OCI-M1 (cell line): Measurements from ENCODE around the gene RIT2.
A peak's percentile ranks its signal among the peaks of the same experiment; 100 is the strongest.

Experiments used
- DNase-seq: peaks from one replicate; lab custom pipeline; 2025; lab: John Stamatoyannopoulos, UW

The RIT2 gene

GRCh38 chr18:43010611-43011010 is 104.9 kb downstream of the RIT2 start:
- DNase-seq: no peak

DNA sequence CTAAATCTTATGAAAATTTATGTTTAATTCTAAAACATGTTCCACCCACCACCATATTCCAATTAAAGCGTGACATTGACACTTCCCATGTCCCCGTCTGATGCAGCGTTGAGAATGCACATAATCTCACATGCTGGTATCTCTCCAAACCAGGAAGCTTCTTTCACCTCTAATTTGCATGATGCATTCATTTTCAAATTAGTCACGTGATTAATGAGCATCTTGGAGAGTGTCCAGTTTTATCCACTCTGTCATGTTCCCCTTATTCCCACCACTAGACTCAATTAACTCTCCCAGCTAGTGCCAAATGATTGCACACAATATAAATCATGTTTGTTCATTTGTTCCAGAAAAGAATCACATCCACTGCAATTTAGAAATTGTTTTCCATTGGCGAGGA is 105.8 kb downstream of the RIT2 start:
- DNase-seq: no peak

- DNase-seq: no peak
These were observed 108.1 kb downstream of the RIT2 start for GRCh38 chr18:43007365-43007764.

DNA sequence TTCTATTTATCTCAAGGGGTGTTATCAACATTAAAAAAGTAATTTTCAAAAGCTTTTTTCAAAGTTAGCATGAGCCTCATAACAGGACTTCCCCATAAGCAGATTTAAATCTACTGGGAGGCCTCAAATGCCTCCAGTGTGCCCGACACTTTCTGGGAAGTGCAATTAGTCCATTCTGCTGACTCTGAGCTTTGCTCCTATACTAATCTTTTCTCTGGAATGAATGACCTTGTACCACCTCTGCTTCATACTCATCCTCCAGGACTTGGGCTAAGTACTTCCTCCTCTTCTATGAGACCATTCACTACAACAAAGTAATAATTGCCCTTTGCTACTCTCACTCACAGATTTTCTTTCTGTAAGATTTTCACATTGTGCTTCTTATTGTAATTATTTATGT is 111.1 kb downstream of the RIT2 start:
- no peak for DNase-seq

DNA sequence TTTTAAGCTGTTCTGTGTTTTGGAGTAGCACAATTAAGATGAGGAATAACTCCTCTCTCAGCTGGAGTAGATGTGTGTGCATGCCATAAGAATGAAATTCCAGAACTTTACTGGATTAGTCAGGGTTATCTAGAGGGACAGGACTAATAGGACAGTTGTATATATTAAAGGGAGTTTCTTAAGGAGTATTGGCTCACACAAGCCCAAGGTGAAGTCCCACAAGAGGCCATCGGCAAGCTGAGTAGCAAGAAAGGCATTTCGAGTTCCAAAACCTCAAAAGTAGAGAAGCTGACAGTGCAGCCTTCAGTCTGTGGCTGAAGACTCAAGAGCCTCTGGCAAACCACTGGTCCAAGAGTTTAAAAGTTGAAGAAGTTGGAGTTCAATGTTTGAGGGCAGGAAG is 113.7 kb downstream of the RIT2 start:
- DNase-seq: no peak

DNA sequence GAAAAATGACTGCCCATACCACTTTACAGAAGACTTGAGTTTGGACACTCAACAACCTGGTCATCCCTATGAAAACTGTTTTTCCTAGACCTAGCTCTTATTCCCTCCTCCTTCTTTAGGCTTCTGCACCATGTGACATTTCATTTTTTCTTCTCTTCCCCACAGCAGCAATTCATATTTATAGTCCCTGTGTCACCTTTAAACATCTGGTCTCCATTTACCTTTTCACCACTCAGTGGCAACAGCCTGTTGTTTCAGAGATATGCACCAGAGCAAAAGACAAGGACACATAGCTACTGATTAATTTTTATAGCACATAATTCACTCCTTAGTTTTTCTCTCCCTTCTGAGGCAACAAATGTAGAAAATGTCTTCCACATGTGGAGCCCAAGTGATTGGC is 118.7 kb downstream of the RIT2 start:
- no peak for DNase-seq

- DNase-seq: no peak
These were observed 135.1 kb downstream of the RIT2 start for GRCh38 chr18:42980426-42980825.

DNA sequence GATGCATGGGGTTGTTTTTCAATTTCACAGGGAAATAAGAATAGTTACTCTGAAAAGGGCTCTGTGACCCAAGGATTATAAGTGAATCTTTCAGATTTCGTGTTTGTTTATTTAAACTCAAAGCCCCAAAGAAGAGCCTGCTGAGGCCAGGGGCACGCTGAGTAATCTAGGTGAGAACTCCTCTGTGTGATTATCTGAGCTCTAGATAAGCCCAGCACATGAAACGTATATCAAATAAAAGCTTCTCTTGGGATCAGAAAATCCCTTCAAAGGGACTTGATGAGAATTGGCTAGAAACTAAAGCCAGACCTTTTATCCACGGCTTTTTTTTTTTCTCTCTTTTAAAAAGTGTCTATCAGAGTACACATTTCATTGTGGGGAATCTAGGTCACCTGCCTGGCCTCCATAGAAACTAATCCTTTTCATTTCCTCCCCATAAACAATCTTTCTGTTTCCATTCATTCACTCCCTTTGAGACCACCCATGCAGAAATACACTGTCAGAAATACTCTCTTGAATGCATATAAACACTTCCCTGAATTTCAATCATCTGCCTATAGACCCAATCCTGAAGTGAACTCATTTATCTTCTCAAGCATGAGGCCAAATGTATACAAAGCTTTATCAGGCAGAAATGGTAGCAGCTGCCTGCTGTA is 137.4 kb downstream of the RIT2 start:
- no peak for DNase-seq

- DNase-seq: peak; percentile 58
These were observed 138.5 kb downstream of the RIT2 start for GRCh38 chr18:42976869-42977590.

DNA sequence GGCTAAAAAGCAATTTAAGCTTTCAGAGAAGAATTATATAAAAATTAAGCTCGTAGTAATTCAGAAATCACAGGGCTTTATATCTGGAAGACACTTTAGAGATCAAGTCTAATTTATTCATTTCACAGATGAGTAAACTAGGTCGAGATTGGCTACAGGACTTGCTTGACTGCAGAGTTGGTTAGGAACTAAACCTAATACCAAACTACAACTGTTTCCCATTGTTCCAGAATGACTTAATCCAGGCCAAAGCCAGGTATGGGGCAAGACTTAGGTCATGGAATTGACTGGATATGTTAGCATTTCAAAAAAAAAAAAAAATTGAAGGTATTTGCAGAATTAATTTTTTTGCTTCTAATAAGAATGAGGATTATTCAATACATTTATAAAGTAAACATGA is 146.1 kb downstream of the RIT2 start:
- no peak for DNase-seq

DNA sequence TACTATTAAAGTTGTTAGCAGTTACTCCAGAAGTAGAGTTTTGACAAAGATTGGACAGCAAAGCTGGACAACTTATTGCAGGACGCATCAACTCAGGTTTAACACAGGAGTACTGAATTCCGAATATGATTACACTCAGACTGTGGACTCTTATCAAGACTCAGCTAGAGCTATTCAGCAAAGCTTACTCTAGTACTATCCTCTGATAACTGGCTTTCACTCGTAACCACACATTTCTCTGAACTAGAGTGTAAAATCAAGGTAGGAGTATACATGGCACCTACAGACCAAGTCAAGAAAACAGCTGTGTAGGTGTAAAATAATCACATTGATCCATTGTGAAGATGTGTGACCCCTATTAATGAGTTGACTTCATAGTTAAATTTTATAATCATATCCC is 154.2 kb downstream of the RIT2 start:
- DNase-seq: no peak

GRCh38 chr18:42959528-42959927 is 156.0 kb downstream of the RIT2 start:
- no peak for DNase-seq

- no peak for DNase-seq
These were observed 157.1 kb downstream of the RIT2 start for GRCh38 chr18:42958353-42958752.

DNA sequence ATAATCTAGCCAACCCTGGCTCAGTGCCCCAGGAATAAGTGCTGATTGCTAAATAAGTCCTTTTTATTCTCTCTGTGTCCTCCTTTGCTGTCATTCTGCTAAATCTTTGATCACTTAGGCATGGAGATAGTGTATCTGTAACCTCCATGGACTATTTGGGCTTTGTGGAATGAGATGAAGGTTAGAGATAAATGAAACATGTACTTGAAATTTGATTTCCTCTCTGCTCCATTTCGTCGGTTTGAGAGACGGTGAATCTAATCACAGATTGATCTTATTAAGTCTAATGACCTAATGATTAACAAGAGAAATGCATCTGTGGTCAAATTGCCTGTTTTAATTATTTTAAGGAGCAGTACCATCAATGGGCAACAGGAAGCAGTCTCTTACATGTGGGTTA is 159.2 kb downstream of the RIT2 start:
- no peak for DNase-seq

- peak; percentile 51 for DNase-seq
These were observed 160.6 kb downstream of the RIT2 start for GRCh38 chr18:42954887-42955286.

- no peak for DNase-seq
These were observed 162.2 kb downstream of the RIT2 start for GRCh38 chr18:42953306-42953705.

DNA sequence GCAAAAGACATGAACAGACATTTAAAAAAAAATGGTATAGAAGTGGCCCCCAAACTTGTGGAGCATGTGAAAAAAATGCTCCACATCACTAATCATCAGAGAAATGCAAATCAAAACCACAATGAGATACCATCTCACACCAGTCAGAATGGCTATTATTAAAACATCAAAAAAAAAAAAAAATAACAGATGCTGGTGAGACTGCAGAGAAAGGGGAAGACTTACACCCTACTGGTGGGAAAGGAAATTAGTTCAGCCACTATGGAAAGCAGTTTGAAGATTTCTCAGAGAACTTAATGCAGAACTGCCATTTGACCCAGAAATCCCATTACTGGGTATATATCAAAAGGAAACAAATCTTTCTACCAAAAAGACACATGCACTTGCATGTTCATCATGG is 164.8 kb downstream of the RIT2 start:
- no peak for DNase-seq

DNA sequence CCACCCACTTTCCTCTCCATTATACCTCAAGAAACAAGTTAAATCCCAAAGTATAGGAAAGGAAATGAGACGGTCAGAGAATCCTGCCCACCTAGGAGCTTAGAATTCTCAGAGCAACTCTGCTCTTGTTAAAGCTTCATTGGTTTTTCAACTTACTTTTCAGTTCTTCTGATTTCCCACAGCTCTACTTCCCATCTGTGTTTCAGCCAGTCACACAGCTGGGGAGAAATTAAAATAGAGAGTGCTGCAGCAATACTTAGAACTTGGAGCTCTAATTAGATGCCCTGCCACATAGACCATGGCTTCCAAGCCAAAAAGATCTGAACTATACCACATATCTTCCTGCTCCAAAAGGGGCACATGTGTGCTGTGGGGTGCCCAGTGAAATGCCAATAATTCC is 166.7 kb downstream of the RIT2 start:
- no peak for DNase-seq

GRCh38 chr18:42941860-42942259 is 173.6 kb downstream of the RIT2 start:
- DNase-seq: no peak

- no peak for DNase-seq
These were observed 174.5 kb downstream of the RIT2 start for GRCh38 chr18:42941021-42941420.

DNA sequence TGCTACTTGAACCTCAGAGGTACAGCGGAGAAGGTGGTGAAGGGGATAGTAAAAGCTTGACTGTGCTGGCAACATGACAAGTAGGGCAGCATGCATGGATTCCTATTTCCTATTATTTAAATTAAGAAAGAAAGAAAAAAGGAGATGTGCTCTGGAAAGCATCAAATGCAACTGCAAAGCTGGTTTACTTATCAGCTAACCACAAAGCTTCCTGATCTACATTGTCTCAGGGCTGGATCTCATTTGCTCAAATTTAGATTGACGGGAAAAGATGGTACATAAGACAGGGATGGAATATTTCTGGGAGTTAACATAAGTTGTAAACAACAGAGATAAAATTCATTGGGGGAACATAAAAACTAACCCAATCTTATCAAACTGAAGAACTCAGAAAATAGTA is 178.0 kb downstream of the RIT2 start:
- DNase-seq: peak; percentile 17

- peak; percentile 19 for DNase-seq
These were observed 179.2 kb downstream of the RIT2 start for GRCh38 chr18:42936289-42936688.

DNA sequence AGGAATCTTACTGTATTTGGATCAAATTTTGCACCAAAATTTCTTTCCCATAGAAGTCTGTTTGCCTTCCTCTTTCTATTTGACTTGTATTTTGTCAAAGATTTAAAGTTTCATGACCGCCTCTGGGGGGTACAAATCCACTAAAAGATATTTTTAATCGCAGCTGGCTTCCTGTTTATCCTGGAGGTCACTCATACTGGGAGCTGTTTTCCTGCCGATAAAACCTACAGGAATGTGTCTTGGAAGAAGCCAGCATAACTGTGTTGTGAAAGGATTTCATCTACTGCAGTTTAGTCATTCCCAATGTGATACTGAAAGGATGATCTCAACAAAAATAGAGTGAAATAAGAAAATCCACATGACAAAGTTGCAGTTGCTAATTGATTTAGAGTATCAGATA is 184.0 kb downstream of the RIT2 start:
- DNase-seq: no peak

- no peak for DNase-seq
These were observed 185.6 kb downstream of the RIT2 start for GRCh38 chr18:42929857-42930256.
